Measurements from ENCODE around the gene FBXL14. TPM values are rescaled to one million over a fixed set of nuclear protein-coding genes. Genes with fewer than 3 reads are reported as not detected.

The FBXL14 gene
- total RNA-seq, 1 donor from 2014 or later: 37.7 TPM

GRCh38 chr12:1618489-1618888 lies 24.1 kb upstream of the FBXL14 start:
- TF ChIP-seq CTCF (IDR thresholded peaks at IDR 0.05; ENCODE audit: unreplicated experiment): no peak
- Mint-ChIP-seq H3K9me3 (ENCODE audit: low read depth) (no peaks in the 10 kb centered on the region), H3K4me1 (ENCODE audit: low read depth) (no peaks in the 10 kb centered on the region), H3K36me3 (ENCODE audit: insufficient read depth) (no peaks in the 10 kb centered on the region), H3K27ac (no peak overlapping the region), H3K4me3 (ENCODE audit: low read depth) (no peak overlapping the region), H3K27me3 (peaks cover 13% of the 10 kb centered on the region)
- DNase-seq (ENCODE audit: low spot score, unreplicated experiment): no peak

DNA sequence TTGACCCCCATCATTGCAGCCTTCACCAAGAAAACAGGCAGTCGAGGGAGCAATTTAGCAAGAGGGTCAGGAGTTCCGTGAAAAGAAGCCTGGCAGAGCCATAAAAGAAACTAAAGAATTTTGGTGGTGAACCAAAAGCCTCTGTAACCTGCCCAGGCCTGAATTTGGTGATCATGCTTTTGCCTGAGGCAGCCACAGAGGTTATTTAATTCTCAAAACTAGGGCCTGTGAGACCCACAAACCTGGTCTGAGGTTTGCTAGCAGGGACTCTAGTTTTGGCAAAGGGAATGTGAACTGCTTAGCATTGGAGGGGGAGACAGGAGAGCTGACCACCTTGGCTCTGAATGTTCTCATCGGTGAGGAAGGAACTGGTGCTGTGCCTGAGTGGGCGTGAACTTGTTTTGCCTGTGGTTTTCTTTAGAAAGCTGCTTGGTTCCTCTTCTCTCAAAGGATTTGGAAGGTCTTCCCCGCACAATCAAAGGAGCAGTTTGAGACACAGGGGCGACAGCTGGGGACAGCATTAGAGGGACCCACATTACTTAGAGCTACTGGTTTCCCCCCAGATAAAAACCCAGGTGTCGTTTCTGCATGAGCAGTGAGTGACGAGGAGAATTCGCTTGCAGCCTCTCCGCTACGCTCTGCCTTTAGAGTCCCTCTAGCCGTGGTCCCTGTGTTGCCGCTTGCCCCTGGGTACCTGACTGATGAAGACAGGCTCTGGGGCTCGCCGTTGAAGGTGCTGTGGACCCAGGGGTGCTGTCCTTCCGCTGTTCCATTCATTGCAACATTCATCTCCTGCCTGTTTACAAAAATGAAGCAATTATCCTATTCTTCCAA lies 22.1 kb upstream of the FBXL14 start:
- H3K9me3 Mint-ChIP-seq (ENCODE audit: low read depth): no peaks in the 10 kb centered on the region
- no peak for DNase-seq (ENCODE audit: low spot score, unreplicated experiment)
- no peaks in the 10 kb centered on the region for H3K36me3 Mint-ChIP-seq (ENCODE audit: insufficient read depth)
- peaks cover 3% of the 10 kb centered on the region for H3K4me1 Mint-ChIP-seq (ENCODE audit: low read depth)
- H3K27ac Mint-ChIP-seq: peak overlapping the region; percentile 24
- no peak for TF ChIP-seq CTCF (IDR thresholded peaks at IDR 0.05; ENCODE audit: unreplicated experiment)
- peaks cover 9% of the 10 kb centered on the region for H3K27me3 Mint-ChIP-seq
- H3K4me3 Mint-ChIP-seq (ENCODE audit: low read depth): no peak overlapping the region

DNA sequence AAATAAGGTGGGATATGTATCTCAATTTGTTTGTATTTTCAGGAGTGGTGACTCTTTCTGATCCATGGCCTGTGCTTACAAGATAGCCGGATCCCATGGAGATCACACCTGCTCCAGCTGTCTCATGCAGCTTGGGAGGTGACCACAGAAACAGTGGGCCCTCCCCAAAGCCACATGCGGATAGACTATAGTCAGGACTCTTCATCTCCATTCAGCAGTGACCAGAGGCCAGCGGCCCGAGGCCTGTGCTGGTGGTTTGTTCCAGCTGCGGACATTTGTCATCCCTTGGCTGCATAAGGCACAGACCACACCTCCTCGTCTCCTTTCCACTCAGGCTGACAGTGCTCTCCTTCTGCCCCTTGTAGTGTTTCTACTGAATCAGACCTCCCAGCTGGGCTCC lies 20.0 kb upstream of the FBXL14 start:
- H3K4me3 Mint-ChIP-seq (ENCODE audit: low read depth): no peak overlapping the region
- no peak overlapping the region for H3K27ac Mint-ChIP-seq
- peaks cover 9% of the 10 kb centered on the region for H3K27me3 Mint-ChIP-seq
- no peak for DNase-seq (ENCODE audit: low spot score, unreplicated experiment)
- no peaks in the 10 kb centered on the region for H3K36me3 Mint-ChIP-seq (ENCODE audit: insufficient read depth)
- peaks cover 11% of the 10 kb centered on the region for H3K4me1 Mint-ChIP-seq (ENCODE audit: low read depth)
- no peak for TF ChIP-seq CTCF (IDR thresholded peaks at IDR 0.05; ENCODE audit: unreplicated experiment)
- no peaks in the 10 kb centered on the region for H3K9me3 Mint-ChIP-seq (ENCODE audit: low read depth)

GRCh38 chr12:1613860-1614259 lies 19.5 kb upstream of the FBXL14 start:
- TF ChIP-seq CTCF (IDR thresholded peaks at IDR 0.05; ENCODE audit: unreplicated experiment): no peak
- Mint-ChIP-seq H3K9me3 (ENCODE audit: low read depth) (no peaks in the 10 kb centered on the region), H3K27ac (no peak overlapping the region), H3K36me3 (ENCODE audit: insufficient read depth) (no peaks in the 10 kb centered on the region), H3K4me3 (ENCODE audit: low read depth) (no peak overlapping the region), H3K4me1 (ENCODE audit: low read depth) (peaks cover 11% of the 10 kb centered on the region), H3K27me3 (peaks cover 7% of the 10 kb centered on the region)
- no peak for DNase-seq (ENCODE audit: low spot score, unreplicated experiment)

DNA sequence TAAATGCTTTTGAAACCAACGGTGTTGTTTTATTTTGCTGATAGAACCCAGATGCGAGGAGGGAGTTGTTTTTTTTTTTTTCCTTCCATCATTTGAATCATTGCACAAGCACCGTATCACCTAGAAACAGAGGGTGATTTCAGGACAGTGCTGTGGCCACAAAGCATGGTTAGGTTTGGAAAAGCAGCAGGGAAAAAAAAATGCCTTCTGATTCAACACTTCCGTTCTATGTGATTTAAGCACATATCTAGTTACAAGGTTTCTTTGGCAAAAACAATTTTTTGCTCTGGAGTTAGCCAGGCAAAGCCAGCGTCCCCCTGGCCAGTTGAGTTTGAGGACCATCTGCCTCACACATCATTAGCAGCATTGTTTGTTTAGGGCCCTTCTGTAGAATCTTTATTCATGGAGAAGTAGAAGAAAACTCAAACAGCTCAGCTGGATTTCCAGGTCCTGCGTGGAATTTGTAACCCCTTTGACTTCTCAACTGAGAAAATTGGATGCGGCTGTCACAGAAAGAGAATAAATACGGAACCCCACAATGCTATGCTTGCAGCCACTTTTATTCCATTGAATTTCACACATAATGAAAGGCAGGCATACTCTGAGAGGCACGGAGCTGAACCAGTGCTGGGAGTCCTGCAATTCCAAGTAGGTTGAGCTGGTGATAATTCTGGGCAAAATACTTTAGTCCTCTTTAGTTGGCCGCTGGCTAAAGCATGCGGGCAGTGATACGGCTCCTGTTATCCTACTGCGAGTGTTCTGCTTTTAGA lies 17.6 kb upstream of the FBXL14 start:
- TF ChIP-seq CTCF (IDR thresholded peaks at IDR 0.05; ENCODE audit: unreplicated experiment): no peak
- Mint-ChIP-seq H3K36me3 (ENCODE audit: insufficient read depth) (no peaks in the 10 kb centered on the region), H3K4me3 (ENCODE audit: low read depth) (no peak overlapping the region), H3K4me1 (ENCODE audit: low read depth) (peaks cover 11% of the 10 kb centered on the region), H3K27me3 (peaks cover 7% of the 10 kb centered on the region), H3K27ac (no peak overlapping the region), H3K9me3 (ENCODE audit: low read depth) (no peaks in the 10 kb centered on the region)
- no peak for DNase-seq (ENCODE audit: low spot score, unreplicated experiment)
